ENCODE measurements around the gene FAM120B. TPM values are rescaled to one million over a fixed set of nuclear protein-coding genes. Genes with fewer than 3 reads are reported as not detected.
A peak's percentile ranks its signal among the peaks of the same experiment; 100 is the strongest.

FAM120B gene
- total and polyA plus RNA-seq, 2 experiments from 2014 or later, result 7.2 to 16.7 TPM

DNA sequence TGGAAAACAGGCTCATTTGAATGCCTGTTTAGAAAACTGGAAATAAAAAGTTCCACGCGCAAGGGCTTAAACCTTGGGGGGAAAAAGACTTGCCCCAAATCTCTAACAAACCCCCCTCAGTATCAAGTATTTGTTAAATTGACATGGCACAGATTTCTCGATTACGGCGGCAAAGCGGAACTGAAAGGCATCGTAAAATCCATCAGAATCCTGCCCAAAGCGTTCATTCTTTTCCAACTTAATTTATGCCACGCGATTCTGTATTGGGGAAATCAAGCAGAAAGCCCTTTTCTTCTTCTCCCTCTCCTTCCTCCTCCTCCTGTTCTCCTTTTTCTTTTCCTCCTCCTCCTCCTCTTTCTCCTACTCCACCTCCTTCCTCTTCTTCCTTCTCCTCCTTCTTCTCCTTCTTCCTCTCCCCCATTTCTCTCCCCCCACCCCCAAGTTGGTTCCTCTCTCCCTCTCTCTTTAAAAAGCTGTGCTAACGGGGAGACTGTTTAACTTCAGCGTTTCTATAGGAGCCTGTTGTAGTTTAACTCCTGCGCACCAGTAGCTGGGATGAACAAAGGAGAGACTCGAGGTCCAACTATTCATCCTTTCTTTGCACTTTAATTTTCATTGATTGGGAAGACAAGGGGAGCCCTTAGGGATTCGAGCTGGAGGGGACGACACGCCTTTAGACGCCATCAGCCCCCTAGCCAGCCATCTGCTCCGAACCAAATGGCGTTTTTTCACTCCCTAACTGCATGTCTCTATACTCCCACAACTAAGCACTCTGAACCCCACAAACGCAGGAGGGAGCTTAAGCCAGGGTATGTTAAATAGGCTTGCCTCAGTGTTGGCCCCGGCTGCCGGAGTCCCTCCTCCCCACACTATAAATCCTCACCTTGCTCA lies 13.0 kb upstream of the FAM120B start:
- TF ChIP-seq CREB1 (CRISPR knock-in tag; IDR thresholded peaks at IDR 0.05; ENCODE audit: low read depth) (no peak), EZH2phosphoT487 (IDR thresholded peaks at IDR 0.05; ENCODE audit: unreplicated experiment) (no peak), EZH2 (IDR thresholded peaks at IDR 0.05; ENCODE audit: low read depth, unreplicated experiment) (peak; percentile 55), POLR2AphosphoS5 (IDR thresholded peaks at IDR 0.05; ENCODE audit: low read depth) (no peak), NANOG (IDR thresholded peaks at IDR 0.05; ENCODE audit: borderline replicate concordance) (no peak)
- TF ChIP-seq, protein P1, sequence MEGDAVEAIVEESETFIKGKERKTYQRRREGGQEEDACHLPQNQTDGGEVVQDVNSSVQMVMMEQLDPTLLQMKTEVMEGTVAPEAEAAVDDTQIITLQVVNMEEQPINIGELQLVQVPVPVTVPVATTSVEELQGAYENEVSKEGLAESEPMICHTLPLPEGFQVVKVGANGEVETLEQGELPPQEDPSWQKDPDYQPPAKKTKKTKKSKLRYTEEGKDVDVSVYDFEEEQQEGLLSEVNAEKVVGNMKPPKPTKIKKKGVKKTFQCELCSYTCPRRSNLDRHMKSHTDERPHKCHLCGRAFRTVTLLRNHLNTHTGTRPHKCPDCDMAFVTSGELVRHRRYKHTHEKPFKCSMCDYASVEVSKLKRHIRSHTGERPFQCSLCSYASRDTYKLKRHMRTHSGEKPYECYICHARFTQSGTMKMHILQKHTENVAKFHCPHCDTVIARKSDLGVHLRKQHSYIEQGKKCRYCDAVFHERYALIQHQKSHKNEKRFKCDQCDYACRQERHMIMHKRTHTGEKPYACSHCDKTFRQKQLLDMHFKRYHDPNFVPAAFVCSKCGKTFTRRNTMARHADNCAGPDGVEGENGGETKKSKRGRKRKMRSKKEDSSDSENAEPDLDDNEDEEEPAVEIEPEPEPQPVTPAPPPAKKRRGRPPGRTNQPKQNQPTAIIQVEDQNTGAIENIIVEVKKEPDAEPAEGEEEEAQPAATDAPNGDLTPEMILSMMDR (conservative IDR thresholded peaks at IDR 0.05; ENCODE audit: low read depth in 2 of 2), result no peak
- TF ChIP-seq, protein P2, sequence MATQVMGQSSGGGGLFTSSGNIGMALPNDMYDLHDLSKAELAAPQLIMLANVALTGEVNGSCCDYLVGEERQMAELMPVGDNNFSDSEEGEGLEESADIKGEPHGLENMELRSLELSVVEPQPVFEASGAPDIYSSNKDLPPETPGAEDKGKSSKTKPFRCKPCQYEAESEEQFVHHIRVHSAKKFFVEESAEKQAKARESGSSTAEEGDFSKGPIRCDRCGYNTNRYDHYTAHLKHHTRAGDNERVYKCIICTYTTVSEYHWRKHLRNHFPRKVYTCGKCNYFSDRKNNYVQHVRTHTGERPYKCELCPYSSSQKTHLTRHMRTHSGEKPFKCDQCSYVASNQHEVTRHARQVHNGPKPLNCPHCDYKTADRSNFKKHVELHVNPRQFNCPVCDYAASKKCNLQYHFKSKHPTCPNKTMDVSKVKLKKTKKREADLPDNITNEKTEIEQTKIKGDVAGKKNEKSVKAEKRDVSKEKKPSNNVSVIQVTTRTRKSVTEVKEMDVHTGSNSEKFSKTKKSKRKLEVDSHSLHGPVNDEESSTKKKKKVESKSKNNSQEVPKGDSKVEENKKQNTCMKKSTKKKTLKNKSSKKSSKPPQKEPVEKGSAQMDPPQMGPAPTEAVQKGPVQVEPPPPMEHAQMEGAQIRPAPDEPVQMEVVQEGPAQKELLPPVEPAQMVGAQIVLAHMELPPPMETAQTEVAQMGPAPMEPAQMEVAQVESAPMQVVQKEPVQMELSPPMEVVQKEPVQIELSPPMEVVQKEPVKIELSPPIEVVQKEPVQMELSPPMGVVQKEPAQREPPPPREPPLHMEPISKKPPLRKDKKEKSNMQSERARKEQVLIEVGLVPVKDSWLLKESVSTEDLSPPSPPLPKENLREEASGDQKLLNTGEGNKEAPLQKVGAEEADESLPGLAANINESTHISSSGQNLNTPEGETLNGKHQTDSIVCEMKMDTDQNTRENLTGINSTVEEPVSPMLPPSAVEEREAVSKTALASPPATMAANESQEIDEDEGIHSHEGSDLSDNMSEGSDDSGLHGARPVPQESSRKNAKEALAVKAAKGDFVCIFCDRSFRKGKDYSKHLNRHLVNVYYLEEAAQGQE (IDR thresholded peaks at IDR 0.05; ENCODE audit: unreplicated experiment), result no peak
- no peak for DNase-seq (ENCODE audit: low spot score)
- peaks cover 7% of the 10 kb centered on the region for H3K9me3 Mint-ChIP-seq
- H3K4me1 Mint-ChIP-seq, result peaks cover 52% of the 10 kb centered on the region
- Histone ChIP-seq H3K36me3 (ENCODE audit: insufficient read depth) (no peaks in the 10 kb centered on the region), H4K20me1 (replicated peaks; ENCODE audit: insufficient read depth) (no peaks in the 10 kb centered on the region), H3K4me3 (peak overlapping the region; percentile 78), H3K79me2 (replicated peaks; ENCODE audit: insufficient read depth) (no peaks in the 10 kb centered on the region), H3K4me2 (peak overlapping the region; percentile 95), H2AFZ (peak overlapping the region; percentile 76), H3K27ac (ENCODE audit: low read depth) (no peak overlapping the region), H3K9me2 (ENCODE audit: insufficient read depth) (no peaks in the 10 kb centered on the region), H3K27me3 (ENCODE audit: insufficient read depth) (peaks cover 77% of the 10 kb centered on the region), H3F3A (replicated peaks; ENCODE audit: low read depth) (peaks cover 19% of the 10 kb centered on the region), H3K4me1 (ENCODE audit: insufficient read depth) (peaks cover 46% of the 10 kb centered on the region)
- H3K27me3 Mint-ChIP-seq (ENCODE audit: insufficient read depth, low read depth, poor library complexity), result peaks cover 68% of the 10 kb centered on the region
- no peak for ATAC-seq
- no peak overlapping the region for H3K27ac Mint-ChIP-seq
- peak overlapping the region; percentile 89 for H3K4me3 Mint-ChIP-seq
- H3K36me3 Mint-ChIP-seq (ENCODE audit: low read depth), result peaks cover 5% of the 10 kb centered on the region

DNA sequence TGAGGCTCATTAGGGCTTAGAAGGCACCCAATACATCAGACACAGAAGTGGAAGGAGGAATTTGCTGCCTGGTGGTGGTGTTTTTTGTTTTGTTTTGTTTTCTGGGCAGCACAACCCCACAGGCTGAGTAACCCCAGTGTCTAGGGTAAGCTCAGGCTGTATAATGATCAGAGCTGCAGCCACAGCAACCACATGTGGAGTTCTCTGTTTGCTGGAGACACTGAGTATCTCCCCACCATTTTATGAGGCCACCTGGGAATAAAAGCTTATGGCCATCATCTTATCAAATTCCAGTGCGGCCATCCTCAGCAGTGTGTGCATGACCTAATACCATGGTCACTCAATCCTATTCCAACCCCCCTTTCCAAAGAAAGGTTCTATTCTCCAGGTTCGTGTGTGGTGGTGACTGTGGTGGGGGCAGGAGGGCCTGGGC lies 12.2 kb upstream of the FAM120B start:
- no peaks in the 10 kb centered on the region for H3K9me2 ChIP-seq (ENCODE audit: insufficient read depth)
- no peak overlapping the region for H2AFZ ChIP-seq
- TF ChIP-seq POLR2AphosphoS5 (IDR thresholded peaks at IDR 0.05; ENCODE audit: low read depth), result no peak
- TF ChIP-seq, protein P2 (IDR thresholded peaks at IDR 0.05; ENCODE audit: unreplicated experiment), result no peak
- peaks cover 49% of the 10 kb centered on the region for H3K4me1 Mint-ChIP-seq
- ATAC-seq (no peak), DNase-seq (ENCODE audit: low spot score) (no peak)
- peaks cover 8% of the 10 kb centered on the region for H3K36me3 Mint-ChIP-seq (ENCODE audit: low read depth)
- peak overlapping the region; percentile 95 for H3K4me2 ChIP-seq
- H3K4me3 ChIP-seq, result peak overlapping the region; percentile 78
- peaks cover 63% of the 10 kb centered on the region for H3K27me3 Mint-ChIP-seq (ENCODE audit: insufficient read depth, low read depth, poor library complexity)
- peaks cover 11% of the 10 kb centered on the region; the same call in 2 of the 3 replicates for H3K9me3 Mint-ChIP-seq
- H3K36me3 ChIP-seq (ENCODE audit: insufficient read depth), result no peaks in the 10 kb centered on the region
- peaks cover 17% of the 10 kb centered on the region for H3F3A ChIP-seq (replicated peaks; ENCODE audit: low read depth)
- no peak overlapping the region for H3K27ac Mint-ChIP-seq
- peak overlapping the region; percentile 89 for H3K4me3 Mint-ChIP-seq
- H3K27ac ChIP-seq (ENCODE audit: low read depth), result no peak overlapping the region
- H3K4me1 ChIP-seq (ENCODE audit: insufficient read depth), result peaks cover 49% of the 10 kb centered on the region
- H3K79me2 ChIP-seq (replicated peaks; ENCODE audit: insufficient read depth), result no peaks in the 10 kb centered on the region
- no peaks in the 10 kb centered on the region for H4K20me1 ChIP-seq (replicated peaks; ENCODE audit: insufficient read depth)
- peaks cover 75% of the 10 kb centered on the region for H3K27me3 ChIP-seq (ENCODE audit: insufficient read depth)

All from GM23338 (cell line).